HepG2 (cell line): ENCODE measurements around the gene APRT. TPM values are rescaled to one million over a fixed set of nuclear protein-coding genes. Genes with fewer than 3 reads are reported as not detected.

ENCODE experiments used
- ASH2L ChIP-seq: fragments of 300-600, 200-600 bp; sonication (generic); IDR thresholded peaks from 2 replicates; pipeline ENCODE4 v1.7.0; 2017; ENCODE audit warnings: low read depth, mild to moderate bottlenecking, moderate library complexity, mixed read lengths, low read length; ENCODE audit not compliant: insufficient read length
- CREB1 ChIP-seq, 2 experiments: fragments of 450-650 bp in 1 of 2; IDR thresholded peaks; 2 replicates each; pipeline ENCODE4 v1.6.1; 2016 to 2017; ENCODE audit warnings: control low read depth in 1 of 2, mild to moderate bottlenecking in 1 of 2, missing compliant biosample characterization in 1 of 2, missing genetic modification characterization in 1 of 2
- SUZ12 ChIP-seq: fragments of 150-350 bp; IDR thresholded peaks from 2 replicates; pipeline ENCODE4 v1.6.1; 2014; ENCODE audit warnings: low read depth, low read length
- YY1 ChIP-seq: IDR thresholded peaks from 2 replicates; pipeline ENCODE4 v1.6.1; 2011; ENCODE audit warnings: low read length, low read depth, moderate library complexity, mild to moderate bottlenecking; ENCODE audit not compliant: insufficient read depth, insufficient replicate concordance
- ZNF703 ChIP-seq: sonication (generic); formaldehyde crosslinking; IDR thresholded peaks from 2 replicates; pipeline ENCODE4 v1.5.1; 2020; ENCODE audit warnings: missing genetic modification reagents, mild to moderate bottlenecking, moderate library complexity, borderline replicate concordance
- polyA plus RNA-seq, 8 experiments: library from polyadenylated mRNA; depleted of rRNA in 3 of 8; stranded (reverse) in 7 of 8; unstranded in 1 of 8; fragments of >200 nt; fragmentation: Illumina TruSeq in 4 of 8; extraction: Trizol in 4 of 8; gene quantifications; 2 replicates each; pipeline versions ENCODE4 v1.2.1 to v1.2.3, GENCODE V29; 2011 to 2016; ENCODE audit warnings: low read depth in 4 of 8, missing spikeins in 1 of 8, mixed read lengths in 1 of 8; ENCODE audit not compliant: insufficient read depth in 1 of 8
- total RNA-seq, 5 experiments: library from RNA; depleted of rRNA; stranded (reverse); fragments of >200 nt; fragmentation: Illumina TruSeq; extraction: Trizol; gene quantifications; 2 replicates each; pipeline ENCODE4 v1.2.3, GENCODE V29; 2016; ENCODE audit warnings: low read depth in 1 of 5
- TF ChIP-seq, protein P1 (sequence below): sonication (generic); formaldehyde crosslinking; IDR thresholded peaks from 2 replicates; pipeline ENCODE4 v1.4.0; 2020; ENCODE audit warnings: missing genetic modification reagents
- TF ChIP-seq, protein P2 (sequence below): sonication (generic); formaldehyde crosslinking; IDR thresholded peaks from 2 replicates; pipeline ENCODE4 v1.9.0; 2021; ENCODE audit warnings: missing genetic modification reagents, borderline replicate concordance
- TF ChIP-seq, protein P3 (sequence below): sonication (generic); formaldehyde crosslinking; IDR thresholded peaks from 2 replicates; pipeline ENCODE4 v1.8.1; 2023; ENCODE audit warnings: mild to moderate bottlenecking, inconsistent platforms, moderate library complexity, missing genetic modification reagents, borderline replicate concordance
- TF ChIP-seq, protein P4 (sequence below): sonication (generic); formaldehyde crosslinking; IDR thresholded peaks from 2 replicates; pipeline ENCODE4 v1.9.0; 2022; ENCODE audit warnings: missing genetic modification reagents, mild to moderate bottlenecking, borderline replicate concordance
- TF ChIP-seq, protein P5 (sequence below): IDR thresholded peaks from 2 replicates; pipeline ENCODE4 v1.6.1; 2016; ENCODE audit warnings: mild to moderate bottlenecking, missing biosample characterization, missing genetic modification reagents

APRT gene
- total and polyA plus RNA-seq, 2 of the 13 experiments (the other 11 are each of a cell fraction or from before 2014, with no cell fraction given), result 155 to 242 TPM

DNA sequence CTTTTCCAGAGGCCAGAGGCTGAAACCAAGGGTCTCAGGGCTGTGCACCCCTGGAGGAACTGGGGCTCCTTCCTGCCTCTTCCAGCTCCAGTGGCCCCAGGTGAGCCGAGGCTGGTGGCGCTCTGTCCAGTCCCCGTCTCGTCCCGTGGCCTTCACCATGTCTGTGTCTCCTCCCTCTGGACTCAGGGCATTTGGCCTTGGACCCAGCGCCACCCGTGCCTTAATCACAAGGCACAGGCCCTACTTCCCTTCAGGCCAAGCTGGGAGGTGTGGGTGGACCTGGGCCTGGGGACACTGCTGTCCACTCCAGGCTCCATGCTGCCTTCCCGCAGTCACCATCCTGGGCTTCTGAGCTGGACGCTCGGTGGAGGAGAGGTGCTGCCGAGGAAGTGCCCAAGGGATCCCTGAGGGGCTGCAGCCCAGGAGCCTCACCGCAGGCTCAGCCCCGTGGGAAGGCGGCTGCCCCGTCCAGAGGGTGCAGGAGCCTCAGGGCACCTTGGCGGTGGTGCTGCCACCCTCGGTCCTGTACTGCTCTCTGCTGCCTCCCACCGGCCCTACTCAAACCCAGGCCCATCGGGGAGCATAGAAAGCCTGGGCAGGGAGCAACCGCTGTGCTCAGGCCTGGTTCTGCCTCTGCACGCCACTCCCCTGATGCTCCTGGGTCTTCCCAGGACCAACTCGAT lies 9.6 kb upstream of the APRT start (continued):
- TF ChIP-seq, protein P1, sequence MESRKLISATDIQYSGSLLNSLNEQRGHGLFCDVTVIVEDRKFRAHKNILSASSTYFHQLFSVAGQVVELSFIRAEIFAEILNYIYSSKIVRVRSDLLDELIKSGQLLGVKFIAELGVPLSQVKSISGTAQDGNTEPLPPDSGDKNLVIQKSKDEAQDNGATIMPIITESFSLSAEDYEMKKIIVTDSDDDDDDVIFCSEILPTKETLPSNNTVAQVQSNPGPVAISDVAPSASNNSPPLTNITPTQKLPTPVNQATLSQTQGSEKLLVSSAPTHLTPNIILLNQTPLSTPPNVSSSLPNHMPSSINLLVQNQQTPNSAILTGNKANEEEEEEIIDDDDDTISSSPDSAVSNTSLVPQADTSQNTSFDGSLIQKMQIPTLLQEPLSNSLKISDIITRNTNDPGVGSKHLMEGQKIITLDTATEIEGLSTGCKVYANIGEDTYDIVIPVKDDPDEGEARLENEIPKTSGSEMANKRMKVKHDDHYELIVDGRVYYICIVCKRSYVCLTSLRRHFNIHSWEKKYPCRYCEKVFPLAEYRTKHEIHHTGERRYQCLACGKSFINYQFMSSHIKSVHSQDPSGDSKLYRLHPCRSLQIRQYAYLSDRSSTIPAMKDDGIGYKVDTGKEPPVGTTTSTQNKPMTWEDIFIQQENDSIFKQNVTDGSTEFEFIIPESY (CRISPR knock-in tag), result peak; percentile 79
- TF ChIP-seq, protein P2, sequence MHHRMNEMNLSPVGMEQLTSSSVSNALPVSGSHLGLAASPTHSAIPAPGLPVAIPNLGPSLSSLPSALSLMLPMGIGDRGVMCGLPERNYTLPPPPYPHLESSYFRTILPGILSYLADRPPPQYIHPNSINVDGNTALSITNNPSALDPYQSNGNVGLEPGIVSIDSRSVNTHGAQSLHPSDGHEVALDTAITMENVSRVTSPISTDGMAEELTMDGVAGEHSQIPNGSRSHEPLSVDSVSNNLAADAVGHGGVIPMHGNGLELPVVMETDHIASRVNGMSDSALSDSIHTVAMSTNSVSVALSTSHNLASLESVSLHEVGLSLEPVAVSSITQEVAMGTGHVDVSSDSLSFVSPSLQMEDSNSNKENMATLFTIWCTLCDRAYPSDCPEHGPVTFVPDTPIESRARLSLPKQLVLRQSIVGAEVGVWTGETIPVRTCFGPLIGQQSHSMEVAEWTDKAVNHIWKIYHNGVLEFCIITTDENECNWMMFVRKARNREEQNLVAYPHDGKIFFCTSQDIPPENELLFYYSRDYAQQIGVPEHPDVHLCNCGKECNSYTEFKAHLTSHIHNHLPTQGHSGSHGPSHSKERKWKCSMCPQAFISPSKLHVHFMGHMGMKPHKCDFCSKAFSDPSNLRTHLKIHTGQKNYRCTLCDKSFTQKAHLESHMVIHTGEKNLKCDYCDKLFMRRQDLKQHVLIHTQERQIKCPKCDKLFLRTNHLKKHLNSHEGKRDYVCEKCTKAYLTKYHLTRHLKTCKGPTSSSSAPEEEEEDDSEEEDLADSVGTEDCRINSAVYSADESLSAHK (CRISPR knock-in tag), result no peak
- no peak for TF ChIP-seq ASH2L
- TF ChIP-seq, protein P3, sequence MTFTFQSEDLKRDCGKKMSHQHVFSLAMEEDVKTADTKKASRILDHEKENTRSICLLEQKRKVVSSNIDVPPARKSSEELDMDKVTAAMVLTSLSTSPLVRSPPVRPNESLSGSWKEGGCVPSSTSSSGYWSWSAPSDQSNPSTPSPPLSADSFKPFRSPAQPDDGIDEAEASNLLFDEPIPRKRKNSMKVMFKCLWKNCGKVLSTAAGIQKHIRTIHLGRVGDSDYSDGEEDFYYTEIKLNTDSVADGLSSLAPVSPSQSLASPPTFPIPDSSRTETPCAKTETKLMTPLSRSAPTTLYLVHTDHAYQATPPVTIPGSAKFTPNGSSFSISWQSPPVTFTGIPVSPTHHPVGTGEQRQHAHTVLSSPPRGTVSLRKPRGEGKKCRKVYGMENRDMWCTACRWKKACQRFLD, result no peak
- TF ChIP-seq CREB1 (IDR thresholded peaks at IDR 0.05), result no peak
- no peak for TF ChIP-seq CREB1 (CRISPR knock-in tag; IDR thresholded peaks at IDR 0.05)
- TF ChIP-seq YY1, result no peak
- no peak for TF ChIP-seq SUZ12
- TF ChIP-seq ZNF703 (CRISPR knock-in tag), result no peak
- TF ChIP-seq, protein P4, sequence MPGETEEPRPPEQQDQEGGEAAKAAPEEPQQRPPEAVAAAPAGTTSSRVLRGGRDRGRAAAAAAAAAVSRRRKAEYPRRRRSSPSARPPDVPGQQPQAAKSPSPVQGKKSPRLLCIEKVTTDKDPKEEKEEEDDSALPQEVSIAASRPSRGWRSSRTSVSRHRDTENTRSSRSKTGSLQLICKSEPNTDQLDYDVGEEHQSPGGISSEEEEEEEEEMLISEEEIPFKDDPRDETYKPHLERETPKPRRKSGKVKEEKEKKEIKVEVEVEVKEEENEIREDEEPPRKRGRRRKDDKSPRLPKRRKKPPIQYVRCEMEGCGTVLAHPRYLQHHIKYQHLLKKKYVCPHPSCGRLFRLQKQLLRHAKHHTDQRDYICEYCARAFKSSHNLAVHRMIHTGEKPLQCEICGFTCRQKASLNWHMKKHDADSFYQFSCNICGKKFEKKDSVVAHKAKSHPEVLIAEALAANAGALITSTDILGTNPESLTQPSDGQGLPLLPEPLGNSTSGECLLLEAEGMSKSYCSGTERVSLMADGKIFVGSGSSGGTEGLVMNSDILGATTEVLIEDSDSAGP (CRISPR knock-in tag), result peak; percentile 48; the same call in 1 of the 2 replicates
- TF ChIP-seq, protein P5, sequence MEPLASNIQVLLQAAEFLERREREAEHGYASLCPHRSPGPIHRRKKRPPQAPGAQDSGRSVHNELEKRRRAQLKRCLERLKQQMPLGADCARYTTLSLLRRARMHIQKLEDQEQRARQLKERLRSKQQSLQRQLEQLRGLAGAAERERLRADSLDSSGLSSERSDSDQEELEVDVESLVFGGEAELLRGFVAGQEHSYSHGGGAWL, result no peak
